Upper lobe of left lung (tissue), 6 donors: ENCODE measurements around the gene KIF1C. TPM values are rescaled to one million over a fixed set of nuclear protein-coding genes. Genes with fewer than 3 reads are reported as not detected.
A peak's percentile ranks its signal among the peaks of the same experiment; 100 is the strongest.

ENCODE experiments used
- ATAC-seq, 2 donors: fragments of 200-7000 bp; cut with Tn5 transposase; one replicate each; pipeline ENCODE4 v1.9.1; 2022; ENCODE audit warnings: mild to moderate bottlenecking in 2 of 2, moderate library complexity in 2 of 2; ENCODE audit not compliant: low FRiP score in 2 of 2
- DNase-seq, 2 donors: peaks; one replicate each; pipeline ENCODE4 v3.0.0-alpha.2; 2019 to 2020
- H3K27ac ChIP-seq, 4 donors: fragments of 200-600 bp; sonication (generic); one replicate each; pipeline ENCODE4 v1.5.1; 2016 to 2019
- H3K27me3 ChIP-seq, 4 donors: fragments of 200-600 bp; sonication (generic); one replicate each; pipeline ENCODE4 v1.5.1; 2017 to 2019
- H3K36me3 ChIP-seq, 4 donors: fragments of 200-600 bp; sonication (generic); one replicate each; pipeline ENCODE4 v1.5.1; 2016 to 2019
- H3K4me1 ChIP-seq, 4 donors: fragments of 200-600 bp; sonication (generic); one replicate each; pipeline ENCODE4 v1.5.1; 2018 to 2019
- H3K4me3 ChIP-seq, 4 donors: fragments of 200-600 bp; sonication (generic); one replicate each; pipeline ENCODE4 v1.5.1; 2017 to 2019; ENCODE audit warnings: mild to moderate bottlenecking in 2 of 4, moderate library complexity in 1 of 4
- H3K9me3 ChIP-seq, 4 donors: fragments of 200-600 bp; sonication (generic); one replicate each; pipeline ENCODE4 v1.5.1; 2018 to 2019
- CTCF ChIP-seq, 6 experiments: fragments of 450-650 bp in 4 of 6; fragments of 200-600 bp in 2 of 6; sonication (generic) in 2 of 6; IDR thresholded peaks; one replicate each; pipeline ENCODE4 v1.5.1; 2016 to 2019; ENCODE audit warnings: antibody characterized with exemption in 6 of 6
- EP300 ChIP-seq, 4 donors: sonication (generic); formaldehyde crosslinking; IDR thresholded peaks; one replicate each; pipeline ENCODE4 v1.5.1; 2017; ENCODE audit warnings: antibody characterized with exemption in 4 of 4, control low read depth in 2 of 4
- POLR2A ChIP-seq, 4 donors: fragments of 450-650 bp; IDR thresholded peaks; one replicate each; pipeline ENCODE4 v1.5.1; 2016 to 2017; ENCODE audit warnings: antibody characterized with exemption in 4 of 4, mild to moderate bottlenecking in 2 of 4
- POLR2AphosphoS5 ChIP-seq, 2 donors: sonication (generic); formaldehyde crosslinking; IDR thresholded peaks; one replicate each; pipeline ENCODE4 v1.5.1; 2017; ENCODE audit warnings: antibody characterized with exemption in 2 of 2
- WGBS, 2 donors: methylation state at CpG; one replicate each; pipeline ENCODE4 v1.1.5; 2017 to 2018; 5-methylcytosine and 5-hydroxymethylcytosine counted together
- total RNA-seq, 6 donors: library from RNA; depleted of rRNA in 4 of 6; stranded (reverse); fragments of >200 nt in 4 of 6; gene quantifications; one replicate each; pipeline versions ENCODE4 v1.1.0 to v1.2.1, GENCODE V29; 2016 to 2021
- donor health status: DM: no; HTN: no; CAD: no; lungs with moderate emphysema.
- donor health status: DM: no; HTN: yes; CAD: no; lungs with severe emphysema.

Gene KIF1C
- total RNA-seq, 6 donors from 2014 or later: 130 to 270 (median 206) TPM

- no peak for TF ChIP-seq POLR2A (IDR thresholded peaks at IDR 0.05)
- TF ChIP-seq POLR2AphosphoS5 (IDR thresholded peaks at IDR 0.05): no peak
- TF ChIP-seq CTCF (IDR thresholded peaks at IDR 0.05): no peak
- TF ChIP-seq EP300 (IDR thresholded peaks at IDR 0.05): no peak
- Histone ChIP-seq H3K36me3 (no peaks in the 10 kb centered on the region), H3K27ac (no peak overlapping the region), H3K4me1 (peaks cover 8 to 24% (median 10%) of the 10 kb centered on the region in 4 donors), H3K4me3 (no peak overlapping the region), H3K27me3 (peaks cover 0 to 6% (median 1%) of the 10 kb centered on the region in 4 donors), H3K9me3 (no peaks in the 10 kb centered on the region)
- ATAC-seq (no peak), DNase-seq (no peak)
- WGBS, 2 donors: 89 to 90% methylated on average over 6 of the region's 6 CpGs
Measured at GRCh38 chr17:5032865-5033264, 35.1 kb downstream of the KIF1C start.

- peaks cover 8 to 24% (median 10%) of the 10 kb centered on the region in 4 donors for H3K4me1 ChIP-seq
- no peaks in the 10 kb centered on the region for H3K9me3 ChIP-seq
- H3K27ac ChIP-seq: no peak overlapping the region
- no peak for ATAC-seq
- peak in 1 of 2 donors; percentile 58 for DNase-seq
- H3K4me3 ChIP-seq: no peak overlapping the region
- TF ChIP-seq POLR2AphosphoS5 (IDR thresholded peaks at IDR 0.05) (no peak), EP300 (IDR thresholded peaks at IDR 0.05) (no peak), CTCF (IDR thresholded peaks at IDR 0.05) (no peak), POLR2A (IDR thresholded peaks at IDR 0.05) (no peak)
- WGBS, 2 donors: 82 to 93% methylated on average over 7 to 13 of the region's 13 CpGs
- no peaks in the 10 kb centered on the region for H3K36me3 ChIP-seq
- peaks cover 0 to 6% (median 1%) of the 10 kb centered on the region in 4 donors for H3K27me3 ChIP-seq
Measured at GRCh38 chr17:5033352-5034015, 35.7 kb downstream of the KIF1C start.

GRCh38 chr17:5034063-5034462, 36.3 kb downstream of the KIF1C start:
- no peak for ATAC-seq

GRCh38 chr17:5034651-5035050, 36.9 kb downstream of the KIF1C start:
- Histone ChIP-seq H3K27ac (no peak overlapping the region), H3K9me3 (no peaks in the 10 kb centered on the region), H3K27me3 (peaks cover 0 to 6% (median 1%) of the 10 kb centered on the region in 4 donors), H3K36me3 (no peaks in the 10 kb centered on the region), H3K4me1 (peaks cover 8 to 24% (median 10%) of the 10 kb centered on the region in 4 donors), H3K4me3 (no peak overlapping the region)
- DNase-seq: peak in 1 of 2 donors; percentile 78
- 89 to 98% methylated on average over 11 to 14 of the region's 14 CpGs for WGBS, 2 donors
- ATAC-seq: no peak
- TF ChIP-seq POLR2AphosphoS5 (IDR thresholded peaks at IDR 0.05) (no peak), POLR2A (IDR thresholded peaks at IDR 0.05) (no peak)

More at GRCh38 chr17:5034063-5034462, 36.3 kb downstream of the KIF1C start:
- Histone ChIP-seq H3K36me3 (no peaks in the 10 kb centered on the region), H3K27ac (no peak overlapping the region), H3K27me3 (peaks cover 0 to 6% (median 1%) of the 10 kb centered on the region in 4 donors), H3K9me3 (no peaks in the 10 kb centered on the region), H3K4me3 (no peak overlapping the region), H3K4me1 (peaks cover 8 to 24% (median 10%) of the 10 kb centered on the region in 4 donors)
- peak in 1 of 2 donors; percentile 63 for DNase-seq
- no peak for TF ChIP-seq EP300 (IDR thresholded peaks at IDR 0.05)
- 87 to 96% methylated on average over 4 to 5 of the region's 5 CpGs for WGBS, 2 donors

GRCh38 chr17:5035315-5035714, 37.6 kb downstream of the KIF1C start, which contains the start of gene SLC52A1:
Gene SLC52A1, minus strand, starts transcription at chr17:5035426. Its CDS starts 820 bp downstream, at chr17:5034606.
- Histone ChIP-seq H3K27me3 (peaks cover 0 to 6% (median 1%) of the 10 kb centered on the region in 4 donors), H3K9me3 (no peaks in the 10 kb centered on the region), H3K27ac (peak within 1 kb of the TSS in 1 of 4 donors; percentile 11), H3K4me3 (peak within 1 kb of the TSS in 3 of 4 donors; percentile 23 to 44 (median 40)), H3K4me1 (peaks cover 8 to 24% (median 10%) of the 10 kb centered on the region in 4 donors), H3K36me3 (no peaks in the 10 kb centered on the region)
- ATAC-seq (no peak), DNase-seq (peak; percentile 36 to 83)
- 10 to 16% methylated on average over 11 to 24 of the region's 24 CpGs for WGBS, 2 donors
- TF ChIP-seq POLR2A (IDR thresholded peaks at IDR 0.05): no peak

GRCh38 chr17:5042157-5043022, 44.6 kb downstream of the KIF1C start:
- Histone ChIP-seq H3K27ac (peak overlapping the region in 2 of 4 donors; percentile 19 to 30), H3K9me3 (no peaks in the 10 kb centered on the region), H3K27me3 (no peaks in the 10 kb centered on the region), H3K36me3 (no peaks in the 10 kb centered on the region), H3K4me1 (no peaks in the 10 kb centered on the region), H3K4me3 (no peak overlapping the region)
- ATAC-seq: no peak
- WGBS, 2 donors: 79 to 82% methylated on average over 15 of the region's 15 CpGs
- DNase-seq: no peak
- no peak for TF ChIP-seq EP300 (IDR thresholded peaks at IDR 0.05)
- no peak for TF ChIP-seq POLR2AphosphoS5 (IDR thresholded peaks at IDR 0.05)
- TF ChIP-seq POLR2A (IDR thresholded peaks at IDR 0.05): no peak
- TF ChIP-seq CTCF (IDR thresholded peaks at IDR 0.05): no peak
